Neural crest cell (in vitro differentiated cells): ENCODE measurements around the gene IPO11. TPM values are rescaled to one million over a fixed set of nuclear protein-coding genes. Genes with fewer than 3 reads are reported as not detected.

Source experiments
- DNase-seq: peaks from one replicate; pipeline ENCODE4 v3.0.0; 2021; ENCODE audit warnings: low read depth, mixed read lengths, low spot score
- H3K27ac Mint-ChIP-seq: one replicate; pipeline ENCODE4 v1.8.0; 2021; ENCODE audit warnings: mild to moderate bottlenecking, mixed read lengths; ENCODE audit not compliant: unreplicated experiment
- H3K27me3 Mint-ChIP-seq: 2 replicates; pipeline ENCODE4 v1.8.0; 2021; ENCODE audit warnings: low read depth, mild to moderate bottlenecking, mixed read lengths
- H3K36me3 Mint-ChIP-seq: 2 replicates; pipeline ENCODE4 v1.8.0; 2021; ENCODE audit warnings: low read depth, mild to moderate bottlenecking, mixed read lengths
- H3K4me1 Mint-ChIP-seq: 2 replicates; pipeline ENCODE4 v1.8.0; 2021; ENCODE audit warnings: mixed read lengths
- H3K4me3 Mint-ChIP-seq: one replicate; pipeline ENCODE4 v1.8.0; 2021; ENCODE audit warnings: mild to moderate bottlenecking, mixed read lengths
- H3K9me3 Mint-ChIP-seq: 2 replicates; pipeline ENCODE4 v1.8.0; 2021; ENCODE audit warnings: mixed read lengths
- CTCF ChIP-seq: fragments of 200-600 bp; sonication (generic); conservative IDR thresholded peaks from 2 replicates; pipeline ENCODE4 v1.5.0; 2021; ENCODE audit warnings: antibody characterized with exemption, mild to moderate bottlenecking
- total RNA-seq: library from RNA; stranded (reverse); gene quantifications from 2 replicates; pipeline ENCODE4 v1.2.1, GENCODE V29; 2021

The IPO11 gene
- total RNA-seq, 1 donor from 2014 or later, result 48.2 TPM

DNA sequence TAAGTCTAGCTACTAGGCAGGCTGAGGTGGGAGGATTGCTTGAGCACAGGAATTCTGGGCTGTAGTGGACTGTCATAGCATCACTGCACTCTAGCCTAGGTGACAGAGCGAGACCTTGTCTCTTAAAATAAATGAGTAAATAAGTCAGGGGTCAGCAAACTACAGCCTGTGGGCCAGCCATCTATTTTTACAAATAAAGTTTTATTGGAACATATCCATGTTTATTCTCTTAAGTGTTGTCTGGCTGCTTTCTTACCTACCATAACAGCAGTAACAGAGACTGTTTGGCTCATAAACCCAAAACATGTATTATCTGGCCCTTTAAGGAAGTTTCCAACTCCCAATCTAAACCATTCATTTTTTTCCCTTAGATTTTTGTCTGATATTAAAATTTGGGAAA lies 38.5 kb upstream of the IPO11 start:
- Mint-ChIP-seq H3K36me3 (peaks cover 14% of the 10 kb centered on the region), H3K27ac (no peak overlapping the region), H3K4me1 (no peaks in the 10 kb centered on the region), H3K27me3 (no peaks in the 10 kb centered on the region), H3K4me3 (no peak overlapping the region), H3K9me3 (no peaks in the 10 kb centered on the region)
- TF ChIP-seq CTCF, result no peak
- no peak for DNase-seq

GRCh38 chr5:62375627-62376026 lies 36.9 kb upstream of the IPO11 start:
- Mint-ChIP-seq H3K4me1 (no peaks in the 10 kb centered on the region), H3K9me3 (no peaks in the 10 kb centered on the region), H3K4me3 (no peak overlapping the region), H3K27me3 (no peaks in the 10 kb centered on the region), H3K27ac (no peak overlapping the region), H3K36me3 (peaks cover 20% of the 10 kb centered on the region)
- DNase-seq, result no peak
- TF ChIP-seq CTCF, result no peak

DNA sequence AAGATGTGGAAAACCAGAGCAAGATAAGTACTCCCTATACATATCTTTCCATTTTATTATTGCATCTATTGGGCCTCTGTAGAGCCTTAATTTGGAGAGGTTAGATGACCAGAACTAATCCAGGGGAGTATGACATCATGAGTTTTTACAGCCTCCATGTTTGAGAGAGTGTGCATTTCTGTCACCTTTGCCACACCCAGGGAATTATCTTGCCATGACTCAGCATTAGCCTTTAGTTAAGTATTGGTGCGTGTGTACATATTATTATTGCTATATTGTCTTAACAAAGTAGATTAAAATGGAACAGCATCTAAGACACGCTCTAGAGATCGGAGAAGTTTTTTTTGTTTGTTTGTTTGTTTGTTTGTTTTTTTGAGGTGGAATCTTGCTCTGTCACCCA lies 36.5 kb upstream of the IPO11 start:
- Mint-ChIP-seq H3K9me3 (no peaks in the 10 kb centered on the region), H3K27ac (no peak overlapping the region), H3K27me3 (no peaks in the 10 kb centered on the region), H3K4me3 (no peak overlapping the region), H3K36me3 (peaks cover 22% of the 10 kb centered on the region), H3K4me1 (no peaks in the 10 kb centered on the region)
- no peak for TF ChIP-seq CTCF
- DNase-seq, result no peak

DNA sequence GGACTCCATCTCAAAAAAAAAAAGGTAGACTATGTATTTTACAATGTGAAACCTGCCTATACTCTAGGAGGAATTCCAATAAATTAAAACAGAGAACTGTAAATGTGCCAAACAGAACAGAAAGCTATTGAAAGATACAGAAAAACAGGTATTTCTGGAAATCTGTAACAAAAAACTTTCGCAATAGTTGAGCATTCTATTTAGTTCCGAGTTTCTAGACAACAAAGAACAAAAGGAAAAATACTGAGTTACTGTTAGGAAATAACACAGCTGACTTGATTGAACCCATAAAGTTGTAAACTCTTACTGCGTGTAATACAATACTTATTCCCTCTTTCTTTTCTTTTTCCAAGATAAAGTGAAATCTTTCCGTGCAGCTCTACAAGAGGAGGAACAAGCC lies 27.4 kb upstream of the IPO11 start:
- no peaks in the 10 kb centered on the region for H3K27me3 Mint-ChIP-seq
- H3K9me3 Mint-ChIP-seq, result no peaks in the 10 kb centered on the region
- no peaks in the 10 kb centered on the region for H3K4me1 Mint-ChIP-seq
- no peak overlapping the region for H3K4me3 Mint-ChIP-seq
- DNase-seq, result no peak
- H3K36me3 Mint-ChIP-seq, result peaks cover 12% of the 10 kb centered on the region
- no peak overlapping the region for H3K27ac Mint-ChIP-seq
- TF ChIP-seq CTCF, result no peak

GRCh38 chr5:62385816-62386400 lies 26.7 kb upstream of the IPO11 start:
- H3K9me3 Mint-ChIP-seq, result no peaks in the 10 kb centered on the region
- no peak overlapping the region for H3K27ac Mint-ChIP-seq
- peaks cover 6% of the 10 kb centered on the region for H3K36me3 Mint-ChIP-seq
- no peaks in the 10 kb centered on the region for H3K27me3 Mint-ChIP-seq
- H3K4me1 Mint-ChIP-seq, result no peaks in the 10 kb centered on the region
- no peak overlapping the region for H3K4me3 Mint-ChIP-seq
- no peak for DNase-seq
- no peak for TF ChIP-seq CTCF
